Heart left ventricle (tissue), 13 donors: ENCODE data around the gene ATG9B.

Source experiments
- POLR2A ChIP-seq, 2 donors: fragments of 450-650 bp; IDR thresholded peaks; one replicate each; pipeline ENCODE4 v1.6.1; 2017; ENCODE audit warnings: antibody characterized with exemption in 2 of 2, mild to moderate bottlenecking in 2 of 2, moderate library complexity in 2 of 2
- TF ChIP-seq, protein P1 (sequence below), 12 donors: fragments of 200-600 bp; sonication (generic) in 4 of 12; IDR thresholded peaks; one replicate each; pipeline versions ENCODE4 v1.5.0 to v1.8.0; 2018 to 2022; ENCODE audit warnings: antibody characterized with exemption in 12 of 12, mild to moderate bottlenecking in 5 of 12
- donor health status: ischemic (EF 13 %, LVEDD 7.1; RV severe dilation, severe dysfunction).
- donor health status: DM: no; HTN: yes; CAD: no.
- donor health status: DM: no; HTN: no; CAD: no.
- donor health status: ischemic (EF 25% LVEDD 6.9; RV normal size, moderate dysfunction).
- donor health status: ischemic (EF 25% LVEDD 5.7; RV mildly dilated, moderate dysfunction).
- donor health status: ischemic (EF 35%, LVEDD 5.7; RV mildly dilated, moderate dysfunction).
- donor health status: nonischemic (EF 11% LVEDD 7.7; RV severe dilation, severe dysfunction).
- donor health status: DM: yes; HTN: yes; CAD: no.
- donor health status: PGD.
- donor health status: ischemic (EF 29% LVEDD 5.4; RV normal size, mild dysfunction).
- donor health status: nonischemic (EF 23%, LVEDD 6.1; RV moderate dilation, normal function).

DNA sequence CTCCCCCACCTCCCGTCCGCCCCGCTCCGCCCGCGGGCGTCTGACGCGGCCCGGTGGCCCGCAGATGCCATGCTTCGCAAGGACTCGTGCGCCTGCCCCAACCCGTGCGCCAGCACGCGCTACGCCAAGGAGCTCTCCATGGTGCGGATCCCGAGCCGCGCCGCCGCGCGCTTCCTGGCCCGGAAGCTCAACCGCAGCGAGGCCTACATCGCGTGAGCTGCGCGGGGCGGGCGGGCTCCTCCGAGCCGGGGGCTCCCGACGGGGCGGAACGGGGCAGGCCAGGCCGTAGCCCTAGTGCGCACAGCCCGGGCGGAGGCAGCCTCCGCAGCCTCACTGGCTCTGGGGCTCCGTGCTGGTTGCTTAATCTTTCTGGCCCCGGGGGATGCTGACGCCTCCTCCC lies 26.8 kb upstream of the ATG9B start:
- no peak for TF ChIP-seq POLR2A (IDR thresholded peaks at IDR 0.05)
- TF ChIP-seq, protein P1, sequence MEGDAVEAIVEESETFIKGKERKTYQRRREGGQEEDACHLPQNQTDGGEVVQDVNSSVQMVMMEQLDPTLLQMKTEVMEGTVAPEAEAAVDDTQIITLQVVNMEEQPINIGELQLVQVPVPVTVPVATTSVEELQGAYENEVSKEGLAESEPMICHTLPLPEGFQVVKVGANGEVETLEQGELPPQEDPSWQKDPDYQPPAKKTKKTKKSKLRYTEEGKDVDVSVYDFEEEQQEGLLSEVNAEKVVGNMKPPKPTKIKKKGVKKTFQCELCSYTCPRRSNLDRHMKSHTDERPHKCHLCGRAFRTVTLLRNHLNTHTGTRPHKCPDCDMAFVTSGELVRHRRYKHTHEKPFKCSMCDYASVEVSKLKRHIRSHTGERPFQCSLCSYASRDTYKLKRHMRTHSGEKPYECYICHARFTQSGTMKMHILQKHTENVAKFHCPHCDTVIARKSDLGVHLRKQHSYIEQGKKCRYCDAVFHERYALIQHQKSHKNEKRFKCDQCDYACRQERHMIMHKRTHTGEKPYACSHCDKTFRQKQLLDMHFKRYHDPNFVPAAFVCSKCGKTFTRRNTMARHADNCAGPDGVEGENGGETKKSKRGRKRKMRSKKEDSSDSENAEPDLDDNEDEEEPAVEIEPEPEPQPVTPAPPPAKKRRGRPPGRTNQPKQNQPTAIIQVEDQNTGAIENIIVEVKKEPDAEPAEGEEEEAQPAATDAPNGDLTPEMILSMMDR (IDR thresholded peaks at IDR 0.05): no peak
